Heart right ventricle (tissue), 16 donors: ENCODE results near the gene POGK. TPM values are rescaled to one million over a fixed set of nuclear protein-coding genes. Genes with fewer than 3 reads are reported as not detected.
"Not testable (repeated sequence)": the region's sequence is repeated elsewhere in the genome, so short reads cannot be mapped to it uniquely, and the experiment has no call there.

ENCODE experiments used
- ATAC-seq, 8 donors: fragments of 200-7000 bp; cut with Tn5 transposase; one replicate each; pipeline ENCODE4 v1.9.1; 2020; ENCODE audit warnings: mild to moderate bottlenecking in 8 of 8, moderate library complexity in 8 of 8, moderate number of reproducible peaks in 1 of 8
- DNase-seq, 2 donors: peaks; one replicate each; pipeline ENCODE4 v3.0.0-alpha.2; 2020
- H3K27ac ChIP-seq, 10 donors: fragments of 200-600 bp; sonication (generic) in 2 of 10; one replicate each; pipeline versions ENCODE4 v1.5.0 to v1.8.0; 2020 to 2022; ENCODE audit warnings: mild to moderate bottlenecking in 3 of 10
- H3K27me3 ChIP-seq, 7 donors: fragments of 200-600 bp; one replicate each; pipeline ENCODE4 v1.8.0; 2021 to 2022; ENCODE audit warnings: mild to moderate bottlenecking in 2 of 7
- H3K36me3 ChIP-seq, 9 donors: fragments of 200-600 bp; sonication (generic) in 1 of 9; one replicate each; pipeline versions ENCODE4 v1.5.0 to v1.8.0; 2020 to 2022; ENCODE audit warnings: mild to moderate bottlenecking in 2 of 9
- H3K4me1 ChIP-seq, 9 donors: fragments of 200-600 bp; sonication (generic) in 1 of 9; one replicate each; pipeline versions ENCODE4 v1.5.0 to v1.8.0; 2020 to 2022; ENCODE audit warnings: mild to moderate bottlenecking in 4 of 9
- H3K4me3 ChIP-seq, 10 donors: fragments of 200-600 bp; sonication (generic) in 2 of 10; one replicate each; pipeline versions ENCODE4 v1.5.0 to v1.8.0; 2020 to 2022; ENCODE audit warnings: mild to moderate bottlenecking in 7 of 10, moderate library complexity in 2 of 10
- H3K9me3 ChIP-seq, 11 donors: fragments of 200-600 bp in 10 of 11; sonication (generic) in 2 of 11; one replicate each; pipeline versions ENCODE4 v1.5.0 to v1.8.0; 2013 to 2022; ENCODE audit warnings: mild to moderate bottlenecking in 2 of 11, control low read depth in 1 of 11, moderate library complexity in 1 of 11
- WGBS, 2 donors: extraction: QIAGEN DNeasy Blood & Tissue Kit; methylation state at CpG; one replicate each; pipeline ENCODE4 v1.1.7; 2013; ENCODE audit warnings: inconsistent platforms in 1 of 2; 5-methylcytosine and 5-hydroxymethylcytosine counted together
- intact Hi-C, 10 donors: fragments of 100-400 bp; cut with DNase I; formaldehyde crosslinking; loops; one replicate each; pipeline versions ENCODE4 v1.11.1 to v1.14.2; 2022
- polyA plus RNA-seq, 2 donors: library from polyadenylated mRNA; stranded (reverse); fragments of 200-250 nt; gene quantifications; one replicate each; pipeline ENCODE4 v1.2.3, GENCODE V29; 2013
- total RNA-seq, 10 donors: library from RNA; stranded (reverse); fragmentation: NEBNext Ultra II Directional in 3 of 10; extraction: Animal tissue kit (Norgen Biotek cat#: 25700) in 3 of 10; gene quantifications; one replicate each; pipeline versions ENCODE4 v1.2.1 to v1.2.4, GENCODE V29; 2021 to 2023
- TF ChIP-seq, protein P1 (sequence below), 9 donors: fragments of 200-600 bp; sonication (generic) in 2 of 9; IDR thresholded peaks; one replicate each; pipeline versions ENCODE4 v1.5.0 to v1.8.0; 2021 to 2022; ENCODE audit warnings: antibody characterized with exemption in 9 of 9, mild to moderate bottlenecking in 5 of 9, moderate library complexity in 1 of 9
- donor health status: Arrhythmogenic right ventricular cardiomyopathy.
- donor health status: ischemic (EF 13 %, LVEDD 7.1; RV severe dilation, severe dysfunction).
- donor health status: healthy with polysubstance abuse.
- donor health status: DM: no; HTN: yes; CAD: no.
- donor health status: DM: no; HTN: no; CAD: no.
- donor health status: ischemic (EF 25% LVEDD 6.9; RV normal size, moderate dysfunction).
- donor health status: ischemic (EF 25% LVEDD 5.7; RV mildly dilated, moderate dysfunction).
- donor health status: healthy.
- donor health status: DM: yes; HTN: yes; CAD: no.
- donor health status: Ischemic cardiomyopathy.
- donor health status: ischemic (EF 35%, LVEDD 5.7; RV mildly dilated, moderate dysfunction).
- donor health status: nonischemic (EF 11% LVEDD 7.7; RV severe dilation, severe dysfunction).
- donor health status: DM: yes; HTN: yes; CAD: no.
- donor health status: PGD.
- donor health status: ischemic (EF 29% LVEDD 5.4; RV normal size, mild dysfunction).
- donor health status: nonischemic (EF 23%, LVEDD 6.1; RV moderate dilation, normal function).

POGK gene
- total and polyA plus RNA-seq, 12 donors, result 5.6 to 19.2 (median 13.3) TPM

DNA sequence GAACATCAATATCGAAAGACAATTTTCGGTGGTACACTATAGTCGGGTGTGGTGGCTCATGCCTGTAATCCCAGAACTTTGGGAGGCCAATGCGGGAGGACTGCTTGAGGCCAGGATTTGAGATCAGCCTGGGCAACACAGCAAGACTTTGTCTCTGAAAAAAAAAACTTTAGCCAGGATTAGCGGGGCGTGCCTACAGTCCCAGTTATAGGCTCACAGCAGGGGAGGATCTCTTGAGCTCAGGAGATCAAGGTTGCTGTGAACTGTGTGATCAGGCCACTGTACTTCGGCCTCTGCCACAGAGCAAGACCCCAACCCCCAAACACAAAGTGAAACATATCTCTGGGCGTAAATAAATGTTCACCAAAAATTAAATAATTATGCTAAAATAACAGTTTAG, 35.2 kb downstream of the POGK start:
- no peak for DNase-seq
- H3K27me3 ChIP-seq, result no peaks in the 10 kb centered on the region
- TF ChIP-seq, protein P1, sequence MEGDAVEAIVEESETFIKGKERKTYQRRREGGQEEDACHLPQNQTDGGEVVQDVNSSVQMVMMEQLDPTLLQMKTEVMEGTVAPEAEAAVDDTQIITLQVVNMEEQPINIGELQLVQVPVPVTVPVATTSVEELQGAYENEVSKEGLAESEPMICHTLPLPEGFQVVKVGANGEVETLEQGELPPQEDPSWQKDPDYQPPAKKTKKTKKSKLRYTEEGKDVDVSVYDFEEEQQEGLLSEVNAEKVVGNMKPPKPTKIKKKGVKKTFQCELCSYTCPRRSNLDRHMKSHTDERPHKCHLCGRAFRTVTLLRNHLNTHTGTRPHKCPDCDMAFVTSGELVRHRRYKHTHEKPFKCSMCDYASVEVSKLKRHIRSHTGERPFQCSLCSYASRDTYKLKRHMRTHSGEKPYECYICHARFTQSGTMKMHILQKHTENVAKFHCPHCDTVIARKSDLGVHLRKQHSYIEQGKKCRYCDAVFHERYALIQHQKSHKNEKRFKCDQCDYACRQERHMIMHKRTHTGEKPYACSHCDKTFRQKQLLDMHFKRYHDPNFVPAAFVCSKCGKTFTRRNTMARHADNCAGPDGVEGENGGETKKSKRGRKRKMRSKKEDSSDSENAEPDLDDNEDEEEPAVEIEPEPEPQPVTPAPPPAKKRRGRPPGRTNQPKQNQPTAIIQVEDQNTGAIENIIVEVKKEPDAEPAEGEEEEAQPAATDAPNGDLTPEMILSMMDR (IDR thresholded peaks at IDR 0.05), result no peak
- 90 to 96% methylated on average over 8 of the region's 8 CpGs for WGBS, 2 donors
- H3K36me3 ChIP-seq, result peaks cover 0 to 7% (median 0%) of the 10 kb centered on the region in 9 donors
- no peak for ATAC-seq
- intact Hi-C loops, result no loop called here
- H3K9me3 ChIP-seq, result no peaks in the 10 kb centered on the region
- H3K4me3 ChIP-seq, result no peak overlapping the region
- no peak overlapping the region for H3K27ac ChIP-seq
- H3K4me1 ChIP-seq, result peaks cover 2 to 54% (median 33%) of the 10 kb centered on the region in 9 donors

DNA sequence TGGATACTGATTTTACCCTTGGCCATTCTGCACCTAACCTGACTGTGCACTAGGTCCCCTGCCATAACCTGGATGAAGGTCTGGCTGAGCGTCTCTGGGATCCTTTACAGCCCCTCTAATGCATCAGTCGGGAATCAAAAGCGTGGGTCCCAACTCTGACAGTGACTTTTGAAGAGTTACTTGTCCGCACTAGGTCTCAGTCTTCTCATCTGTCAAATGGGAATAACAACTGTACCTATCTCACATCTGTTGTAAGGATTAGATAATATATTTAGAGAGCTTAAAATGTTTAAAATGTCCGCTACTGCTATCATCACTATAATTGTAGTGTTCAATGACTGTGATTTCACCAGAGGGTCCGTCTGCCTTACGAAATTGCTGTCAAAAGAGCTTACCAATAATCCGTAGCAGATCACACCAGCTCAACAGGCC, 36.0 kb downstream of the POGK start:
- Histone ChIP-seq H3K9me3 (no peaks in the 10 kb centered on the region), H3K4me3 (peak overlapping the region; percentile 65 to 96 (median 85)), H3K27ac (peak overlapping the region; percentile 90 to 96 (median 92)), H3K4me1 (peaks cover 2 to 46% (median 30%) of the 10 kb centered on the region in 9 donors), H3K36me3 (no peaks in the 10 kb centered on the region), H3K27me3 (no peaks in the 10 kb centered on the region)
- DNase-seq (no peak), ATAC-seq (no peak)
- intact Hi-C loops, result loop anchor here in 1 of 10 donors (5.0 kb wide), 1 partner anchor 33 kb away; no protein-coding TSS in a partner anchor
- TF ChIP-seq, protein P1 (IDR thresholded peaks at IDR 0.05), result no peak
- WGBS, 2 donors, result 34 to 41% methylated on average over 8 of the region's 8 CpGs

DNA sequence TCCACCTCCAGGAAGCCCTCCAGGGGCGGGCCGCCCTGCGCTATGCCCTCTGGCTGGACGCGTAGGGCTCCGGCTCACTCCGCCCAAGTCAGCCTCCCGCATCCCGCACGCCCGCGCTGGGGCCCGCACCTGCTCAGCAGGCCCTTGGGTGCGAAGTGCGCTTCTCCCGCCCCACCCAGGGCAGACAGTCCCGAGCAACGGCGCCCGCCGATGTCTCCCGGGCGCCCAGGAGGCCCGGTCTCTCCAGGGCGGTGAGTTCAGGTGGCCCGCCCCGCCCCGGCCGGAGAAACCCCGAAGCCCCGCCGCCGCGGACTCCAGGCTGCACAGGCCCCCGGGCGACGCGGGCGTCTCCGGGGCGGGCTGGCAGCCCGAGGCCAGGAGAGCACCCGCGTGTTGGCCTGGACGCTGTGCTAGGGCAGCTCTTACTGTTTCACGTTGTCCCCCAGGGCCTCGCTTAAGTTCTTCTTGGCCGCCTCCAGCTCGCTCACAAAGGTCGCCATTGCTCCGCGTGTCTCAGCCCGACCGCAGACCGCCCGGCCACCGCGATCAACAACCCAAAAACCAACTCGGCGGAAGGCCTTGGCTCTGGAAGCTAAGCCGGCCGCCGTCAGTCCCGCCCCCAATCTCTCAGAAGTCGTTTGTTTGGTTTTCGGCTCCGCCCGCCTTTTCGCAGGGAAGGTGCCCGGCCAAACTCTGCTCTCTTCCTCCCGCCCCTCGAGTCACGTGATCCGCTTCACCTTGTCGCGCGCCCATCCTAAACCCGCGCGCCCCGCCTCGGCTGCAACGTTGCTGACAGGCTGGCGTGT, 36.7 kb downstream of the POGK start, which contains the start of gene TADA1:
TSS of gene TADA1 (minus strand) at position 531 of the 806 bp plus-strand sequence. CDS start at position 500, 31 bp downstream.
- Histone ChIP-seq H3K9me3 (no peaks in the 10 kb centered on the region), H3K36me3 (no peaks in the 10 kb centered on the region), H3K27ac (peak within 1 kb of the TSS; percentile 90 to 96 (median 92)), H3K4me1 (peaks cover 1 to 40% (median 30%) of the 10 kb centered on the region in 9 donors), H3K4me3 (peak within 1 kb of the TSS; percentile 65 to 96 (median 85)), H3K27me3 (no peaks in the 10 kb centered on the region)
- TF ChIP-seq, protein P1 (IDR thresholded peaks at IDR 0.05), result peak in 4 of 9 donors; percentile 16 to 55 (median 40)
- ATAC-seq (peak; percentile 95 to 99 (median 98)), DNase-seq (peak; percentile 97 to 98)
- 0 to 1% methylated on average over 84 of the region's 84 CpGs for WGBS, 2 donors
- intact Hi-C loops, result loop anchor here in 5 of 10 donors (1.0 to 5.0 kb wide), 4 partner anchors 34 to 37 kb away; partner anchors contain the start of gene POGK (in 2 of the 5)

DNA sequence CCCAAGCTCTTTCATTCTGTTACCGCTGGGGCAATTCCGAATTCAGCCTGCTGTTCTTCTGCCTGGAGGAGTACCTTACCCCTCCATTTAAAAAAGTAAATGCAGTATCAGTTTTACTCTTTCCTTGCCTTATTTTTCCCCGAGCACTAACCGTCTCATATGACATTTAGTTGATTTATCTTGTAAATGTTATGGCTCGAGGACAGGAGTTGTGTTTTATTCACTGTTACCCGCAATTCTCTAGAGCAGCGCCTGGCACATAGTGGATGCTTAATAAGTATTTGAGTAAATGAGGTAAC, 37.2 kb downstream of the POGK start:
- peak overlapping the region in 9 of 10 donors; percentile 8 to 96 (median 86) for H3K4me3 ChIP-seq
- peak overlapping the region in 3 of 10 donors; percentile 56 to 93 (median 57) for H3K27ac ChIP-seq
- DNase-seq, result no peak
- intact Hi-C loops, result loop anchor here in 5 of 10 donors (1.0 to 5.0 kb wide), 4 partner anchors 34 to 38 kb away; partner anchors contain the start of gene POGK (in 2 of the 5)
- no peak for ATAC-seq
- no peaks in the 10 kb centered on the region for H3K27me3 ChIP-seq
- 2 to 3% methylated on average over 7 of the region's 7 CpGs for WGBS, 2 donors
- TF ChIP-seq, protein P1 (IDR thresholded peaks at IDR 0.05), result peak in 2 of 9 donors; percentile 22 to 27
- no peaks in the 10 kb centered on the region for H3K36me3 ChIP-seq
- H3K4me1 ChIP-seq, result peaks cover 0 to 38% (median 26%) of the 10 kb centered on the region in 9 donors
- no peaks in the 10 kb centered on the region for H3K9me3 ChIP-seq

DNA sequence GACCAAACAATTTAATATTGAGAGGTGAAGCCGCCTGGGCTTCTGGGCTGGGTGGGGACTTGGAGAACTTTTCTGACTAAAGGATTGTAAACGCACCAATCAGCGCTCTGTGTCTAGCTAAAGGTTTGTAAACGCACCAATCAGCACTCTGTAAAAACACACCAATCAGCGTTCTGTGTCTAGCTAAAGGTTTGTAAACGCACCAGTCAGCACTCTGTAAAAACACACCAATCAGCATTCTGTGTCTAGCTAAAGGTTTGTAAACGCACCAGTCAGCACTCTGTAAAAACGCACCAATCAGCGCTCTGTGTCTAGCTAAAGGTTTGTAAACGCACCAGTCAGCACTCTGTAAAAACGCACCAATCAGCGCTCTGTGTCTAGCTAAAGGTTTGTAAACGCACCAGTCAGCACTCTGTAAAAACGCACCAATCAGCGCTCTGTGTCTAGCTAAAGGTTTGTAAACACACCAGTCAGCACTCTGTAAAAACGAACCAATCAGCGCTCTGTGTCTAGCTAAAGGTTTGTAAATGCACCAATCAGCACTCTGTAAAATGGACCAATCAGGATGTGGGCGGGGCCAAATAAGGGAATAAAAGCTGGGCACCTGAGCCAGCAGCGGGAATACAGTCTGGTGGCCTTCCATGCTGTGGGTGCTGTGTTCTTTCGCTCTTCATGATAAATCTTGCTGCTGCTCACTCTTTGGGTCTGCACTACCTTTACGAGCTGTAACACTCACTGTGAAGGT, 39.1 kb downstream of the POGK start:
- not testable (repeated sequence) for ATAC-seq, DNase-seq, H3K4me3 ChIP-seq, H3K27ac ChIP-seq, H3K36me3 ChIP-seq, H3K9me3 ChIP-seq
- peaks cover 0 to 27% (median 24%) of the 10 kb centered on the region in 9 donors for H3K4me1 ChIP-seq
- 94 to 96% methylated on average over 15 to 16 of the region's 21 CpGs for WGBS, 2 donors
- peaks cover 0 to 14% (median under 1%) of the 10 kb centered on the region in 7 donors for H3K27me3 ChIP-seq
- intact Hi-C loops, result loop anchor here in 1 of 10 donors (5.0 kb wide), 1 partner anchor 36 kb away; no protein-coding TSS in a partner anchor
